HL-60 (cell line): ENCODE measurements around the gene UFD1.

ENCODE experiments used
- CTCF ChIP-seq: IDR thresholded peaks from one replicate; pipeline ENCODE4 v1.5.1; 2011; ENCODE audit warnings: low read length, control low read depth, inconsistent platforms; ENCODE audit not compliant: insufficient read depth
- GABPA ChIP-seq: IDR thresholded peaks from 2 replicates; pipeline ENCODE4 v1.6.1; 2012; ENCODE audit warnings: low read depth
- POLR2AphosphoS5 ChIP-seq: IDR thresholded peaks from 2 replicates; pipeline ENCODE4 v1.6.1; 2012; ENCODE audit warnings: low read depth

GRCh38 chr22:19526076-19526701, 47.2 kb upstream of the UFD1 start:
- no peak for TF ChIP-seq CTCF
- TF ChIP-seq POLR2AphosphoS5, result no peak
- no peak for TF ChIP-seq GABPA
